A549 treated with AZD9567 at 1 μM for 4 hours (cell line): ENCODE results near the gene XRCC3. TPM values are rescaled to one million over a fixed set of nuclear protein-coding genes. Genes with fewer than 3 reads are reported as not detected.

ENCODE experiments used
- total RNA-seq: library from RNA; stranded (reverse); fragments of 200-300 nt; extraction: Qiagen RNA extraction; gene quantifications from 5 replicates; pipeline ENCODE4 v1.2.3, GENCODE V29; 2022; ENCODE audit not compliant: insufficient read depth

Gene XRCC3
- total RNA-seq: 28.8 to 32.1 TPM (median 30.2 TPM) in 5 replicates

GRCh38 chr14:103715052-103716000, at the start of gene XRCC3, which contains the start of gene ZFYVE21:
Gene XRCC3, minus strand, starts transcription at chr14:103715451. Its CDS starts 4,364 bp downstream, at chr14:103711087.
Gene ZFYVE21, plus strand, starts transcription at chr14:103715810. Its CDS starts 32 bp downstream, at chr14:103715842.

Other genes with a start within 250 kb of the XRCC3 start
- 116 to 142 TPM (median 137 TPM) in 5 replicates for gene CKB, start 192.6 kb downstream of the XRCC3 start, total RNA-seq
- 15.2 to 31.2 TPM (median 28.0 TPM) in 5 replicates for gene TRMT61A, start 186.3 kb downstream of the XRCC3 start, total RNA-seq
- gene BAG5, start 152.8 kb downstream of the XRCC3 start, total RNA-seq: 22.2 to 25.1 TPM (median 24.0 TPM) in 5 replicates
- gene COA8, start 152.5 kb downstream of the XRCC3 start, total RNA-seq: 54.4 to 57.0 TPM (median 55.5 TPM) in 5 replicates
- 100 to 110 TPM (median 107 TPM) in 5 replicates for gene KLC1, start 86.2 kb downstream of the XRCC3 start, total RNA-seq
- 40.3 to 54.0 TPM (median 47.6 TPM) in 5 replicates for gene ZFYVE21, start 359 bp upstream of the XRCC3 start, total RNA-seq
- gene PPP1R13B, start 132.1 kb upstream of the XRCC3 start, total RNA-seq: 5.5 to 7.7 TPM (median 6.6 TPM) in 5 replicates
- 0.06 to 0.17 TPM (median 0.15 TPM) in 3 of 5 replicates, not detected in the others for gene TDRD9, start 213.0 kb upstream of the XRCC3 start, total RNA-seq
- not detected in 5 replicates for gene RD3L, start 227.1 kb upstream of the XRCC3 start, total RNA-seq